Colonic mucosa (tissue), 4 donors: ENCODE results near the gene TMEM255A. TPM values are rescaled to one million over a fixed set of nuclear protein-coding genes. Genes with fewer than 3 reads are reported as not detected.
A peak's percentile ranks its signal among the peaks of the same experiment; 100 is the strongest.

Source experiments
- DNase-seq: peaks from one replicate; pipeline ENCODE4 v3.0.0-alpha.2; 2020
- H3K27ac ChIP-seq: fragments of 200-600 bp; one replicate; pipeline ENCODE4 v1.8.0; 2021
- H3K27me3 ChIP-seq: fragments of 200-600 bp; one replicate; pipeline ENCODE4 v1.8.0; 2021
- H3K36me3 ChIP-seq: fragments of 200-600 bp; one replicate; pipeline ENCODE4 v1.8.0; 2021
- H3K4me1 ChIP-seq: fragments of 200-600 bp; one replicate; pipeline ENCODE4 v1.8.0; 2021; ENCODE audit warnings: mild to moderate bottlenecking
- H3K4me3 ChIP-seq: fragments of 200-600 bp; one replicate; pipeline ENCODE4 v1.8.0; 2021
- H3K9ac ChIP-seq, 2 donors: one replicate each; pipeline ENCODE4 v1.7.0; 2013; ENCODE audit warnings: control low read depth in 2 of 2, low read depth in 2 of 2, low read length in 2 of 2
- H3K9me3 ChIP-seq: fragments of 200-600 bp; one replicate; pipeline ENCODE4 v1.8.0; 2021
- CTCF ChIP-seq: fragments of 200-600 bp; IDR thresholded peaks from one replicate; pipeline ENCODE4 v1.8.0; 2022; ENCODE audit warnings: antibody characterized with exemption, mild to moderate bottlenecking
- intact Hi-C: fragments of 100-400 bp; cut with DNase I; formaldehyde crosslinking; loops from one replicate; pipeline ENCODE4 v1.14.1; 2022
- total RNA-seq, 2 donors: library from RNA; stranded (reverse); fragmentation: NEBNext Ultra II Directional in 1 of 2; extraction: Animal tissue kit (Norgen Biotek cat#: 25700) in 1 of 2; gene quantifications; one replicate each; pipeline ENCODE4 v1.2.1, GENCODE V29; 2021
- donor health status: healthy.
- donor health status: DM: no; HTN: no; CAD: no.
- donor health status: DM: no; HTN: no; CAD: no.

Gene TMEM255A
- total RNA-seq, 2 donors from 2014 or later: 1.1 to 2.6 TPM

GRCh38 chrX:120305531-120306141 is 5.6 kb downstream of the TMEM255A start:
- TF ChIP-seq CTCF: no peak
- Histone ChIP-seq H3K9ac (no peak overlapping the region), H3K9me3 (no peaks in the 10 kb centered on the region), H3K27ac (no peak overlapping the region), H3K4me1 (no peaks in the 10 kb centered on the region), H3K36me3 (no peaks in the 10 kb centered on the region), H3K27me3 (peaks cover 19% of the 10 kb centered on the region), H3K4me3 (no peak overlapping the region)
- intact Hi-C loops: no loop called here
- no peak for DNase-seq

GRCh38 chrX:120304256-120304655 is 7.0 kb downstream of the TMEM255A start:
- no peaks in the 10 kb centered on the region for H3K9me3 ChIP-seq
- H3K4me1 ChIP-seq: no peaks in the 10 kb centered on the region
- no peak for TF ChIP-seq CTCF
- no peak for DNase-seq
- H3K27me3 ChIP-seq: peaks cover 11% of the 10 kb centered on the region
- intact Hi-C loops: no loop called here
- no peak overlapping the region for H3K9ac ChIP-seq
- H3K36me3 ChIP-seq: no peaks in the 10 kb centered on the region
- H3K4me3 ChIP-seq: no peak overlapping the region
- H3K27ac ChIP-seq: no peak overlapping the region

- Histone ChIP-seq H3K36me3 (no peaks in the 10 kb centered on the region), H3K27ac (no peak overlapping the region), H3K27me3 (peaks cover 2% of the 10 kb centered on the region), H3K4me3 (no peak overlapping the region), H3K9ac (no peak overlapping the region), H3K9me3 (no peaks in the 10 kb centered on the region), H3K4me1 (no peaks in the 10 kb centered on the region)
- peak; percentile 26 for DNase-seq
- intact Hi-C loops: no loop called here
- TF ChIP-seq CTCF: no peak
These were observed 8.8 kb downstream of the TMEM255A start for GRCh38 chrX:120302434-120302833.

- no peaks in the 10 kb centered on the region for H3K36me3 ChIP-seq
- H3K4me3 ChIP-seq: no peak overlapping the region
- no peak overlapping the region for H3K27ac ChIP-seq
- no peak for TF ChIP-seq CTCF
- no peak overlapping the region for H3K9ac ChIP-seq
- no peak for DNase-seq
- H3K27me3 ChIP-seq: no peaks in the 10 kb centered on the region
- intact Hi-C loops: no loop called here
- H3K9me3 ChIP-seq: no peaks in the 10 kb centered on the region
- no peaks in the 10 kb centered on the region for H3K4me1 ChIP-seq
These were observed 9.3 kb downstream of the TMEM255A start for GRCh38 chrX:120301960-120302359.

GRCh38 chrX:120301497-120301896 is 9.8 kb downstream of the TMEM255A start:
- no peaks in the 10 kb centered on the region for H3K9me3 ChIP-seq
- no peak overlapping the region for H3K4me3 ChIP-seq
- H3K9ac ChIP-seq: no peak overlapping the region
- no peak for TF ChIP-seq CTCF
- no peak for DNase-seq
- no peaks in the 10 kb centered on the region for H3K27me3 ChIP-seq
- H3K27ac ChIP-seq: no peak overlapping the region
- no peaks in the 10 kb centered on the region for H3K36me3 ChIP-seq
- no peaks in the 10 kb centered on the region for H3K4me1 ChIP-seq
- intact Hi-C loops: no loop called here
